Neuronal stem cell (in vitro differentiated cells): ENCODE measurements around the gene KIAA1671.

Experiments used
- DNase-seq: peaks from one replicate; pipeline ENCODE4 v3.0.0-alpha.2; 2013; ENCODE audit warnings: low spot score
- H2AFZ ChIP-seq: one replicate; pipeline ENCODE4 v1.6.1; 2013; ENCODE audit warnings: mild to moderate bottlenecking, low read length, inconsistent platforms
- H2AK5ac ChIP-seq: 2 replicates; pipeline ENCODE4 v1.6.1; 2013; ENCODE audit warnings: low read depth, mild to moderate bottlenecking, inconsistent platforms, low read length, moderate library complexity, mixed read lengths
- H2BK120ac ChIP-seq: 2 replicates; pipeline ENCODE4 v1.6.1; 2013; ENCODE audit warnings: low read depth, mild to moderate bottlenecking, inconsistent platforms, low read length, moderate library complexity, mixed read lengths
- H2BK12ac ChIP-seq: one replicate; pipeline ENCODE4 v1.6.1; 2013; ENCODE audit warnings: low read length, inconsistent platforms
- H2BK15ac ChIP-seq: 2 replicates; pipeline ENCODE4 v1.6.1; 2013; ENCODE audit warnings: mild to moderate bottlenecking, low read length, inconsistent platforms, mixed read lengths
- H2BK5ac ChIP-seq: one replicate; pipeline ENCODE4 v1.6.1; 2013; ENCODE audit warnings: inconsistent platforms, mild to moderate bottlenecking, low read length, moderate library complexity
- H3K14ac ChIP-seq: one replicate; pipeline ENCODE4 v1.6.1; 2013; ENCODE audit warnings: low read length, inconsistent platforms
- H3K18ac ChIP-seq: 2 replicates; pipeline ENCODE4 v1.6.1; 2013; ENCODE audit warnings: low read length, inconsistent platforms
- H3K23ac ChIP-seq: 2 replicates; pipeline ENCODE4 v1.6.1; 2013; ENCODE audit warnings: low read depth, mild to moderate bottlenecking, mixed read lengths, low read length, inconsistent platforms; ENCODE audit not compliant: poor library complexity
- H3K27ac ChIP-seq: replicated peaks from 3 replicates; pipeline ENCODE4 v1.5.1; 2013; ENCODE audit warnings: low read length, inconsistent platforms
- H3K27me3 ChIP-seq, 3 experiments: 2 replicates each; pipeline ENCODE4 v1.6.1; 2013; ENCODE audit warnings: low read length in 3 of 3, mild to moderate bottlenecking in 2 of 3, inconsistent platforms in 1 of 3, low read depth in 1 of 3, mixed read lengths in 1 of 3, moderate library complexity in 1 of 3; ENCODE audit not compliant: control insufficient read depth in 3 of 3, insufficient read depth in 3 of 3
- H3K36me3 ChIP-seq, 2 donors: replicated peaks in 1 of 2; 2 replicates each; pipeline ENCODE4 v1.6.1; 2013; ENCODE audit warnings: low read length in 2 of 2; ENCODE audit not compliant: control insufficient read depth in 2 of 2, insufficient read depth in 2 of 2
- H3K4ac ChIP-seq: 2 replicates; pipeline ENCODE4 v1.6.1; 2013; ENCODE audit warnings: inconsistent platforms, mild to moderate bottlenecking, low read length, moderate library complexity
- H3K4me1 ChIP-seq, 2 donors: 1 replicate in 1 of 2; 2 replicates in 1 of 2; pipeline ENCODE4 v1.6.1; 2013; ENCODE audit warnings: low read length in 2 of 2, low read depth in 1 of 2; ENCODE audit not compliant: control insufficient read depth in 2 of 2, insufficient read depth in 1 of 2
- H3K4me2 ChIP-seq: one replicate; pipeline ENCODE4 v1.6.1; 2013; ENCODE audit warnings: mild to moderate bottlenecking, low read length, inconsistent platforms; ENCODE audit not compliant: insufficient read depth, poor library complexity, severe bottlenecking
- H3K4me3 ChIP-seq, 2 donors: 2 replicates each; pipeline ENCODE4 v1.5.1; 2013; ENCODE audit warnings: low read length in 2 of 2, mild to moderate bottlenecking in 2 of 2, inconsistent platforms in 1 of 2, moderate library complexity in 1 of 2
- H3K79me1 ChIP-seq: one replicate; pipeline ENCODE4 v1.6.1; 2013; ENCODE audit warnings: low read depth, mild to moderate bottlenecking, inconsistent platforms, low read length, moderate library complexity
- H3K9ac ChIP-seq: one replicate; pipeline ENCODE4 v1.6.1; 2013; ENCODE audit warnings: mild to moderate bottlenecking, low read depth, low read length, inconsistent platforms; ENCODE audit not compliant: poor library complexity
- H3K9me3 ChIP-seq, 2 donors: replicated peaks in 1 of 2; 2 replicates each; pipeline versions ENCODE3 to v1.6.1; 2013; ENCODE audit warnings: low read length in 2 of 2, mild to moderate bottlenecking in 2 of 2, inconsistent platforms in 1 of 2, low read depth in 1 of 2, mixed read lengths in 1 of 2, moderate library complexity in 1 of 2; ENCODE audit not compliant: control insufficient read depth in 2 of 2, insufficient read depth in 1 of 2
- H4K8ac ChIP-seq: one replicate; pipeline ENCODE4 v1.6.1; 2013; ENCODE audit warnings: low read depth, mild to moderate bottlenecking, inconsistent platforms, low read length, moderate library complexity
- H4K91ac ChIP-seq: one replicate; pipeline ENCODE4 v1.6.1; 2013; ENCODE audit warnings: low read length, low read depth, mild to moderate bottlenecking, inconsistent platforms; ENCODE audit not compliant: poor library complexity
- WGBS, 2 donors: extraction: QIAGEN DNeasy Blood & Tissue Kit; methylation state at CpG; one replicate each; pipeline ENCODE4 v1.1.7; 2013; ENCODE audit warnings: missing lambda C conversion rate in 2 of 2, mixed read lengths in 1 of 2; ENCODE audit not compliant: insufficient read length in 2 of 2, insufficient replicate concordance in 1 of 2; ENCODE audit errors: extremely low coverage in 2 of 2; 5-methylcytosine and 5-hydroxymethylcytosine counted together

The KIAA1671 gene

DNA sequence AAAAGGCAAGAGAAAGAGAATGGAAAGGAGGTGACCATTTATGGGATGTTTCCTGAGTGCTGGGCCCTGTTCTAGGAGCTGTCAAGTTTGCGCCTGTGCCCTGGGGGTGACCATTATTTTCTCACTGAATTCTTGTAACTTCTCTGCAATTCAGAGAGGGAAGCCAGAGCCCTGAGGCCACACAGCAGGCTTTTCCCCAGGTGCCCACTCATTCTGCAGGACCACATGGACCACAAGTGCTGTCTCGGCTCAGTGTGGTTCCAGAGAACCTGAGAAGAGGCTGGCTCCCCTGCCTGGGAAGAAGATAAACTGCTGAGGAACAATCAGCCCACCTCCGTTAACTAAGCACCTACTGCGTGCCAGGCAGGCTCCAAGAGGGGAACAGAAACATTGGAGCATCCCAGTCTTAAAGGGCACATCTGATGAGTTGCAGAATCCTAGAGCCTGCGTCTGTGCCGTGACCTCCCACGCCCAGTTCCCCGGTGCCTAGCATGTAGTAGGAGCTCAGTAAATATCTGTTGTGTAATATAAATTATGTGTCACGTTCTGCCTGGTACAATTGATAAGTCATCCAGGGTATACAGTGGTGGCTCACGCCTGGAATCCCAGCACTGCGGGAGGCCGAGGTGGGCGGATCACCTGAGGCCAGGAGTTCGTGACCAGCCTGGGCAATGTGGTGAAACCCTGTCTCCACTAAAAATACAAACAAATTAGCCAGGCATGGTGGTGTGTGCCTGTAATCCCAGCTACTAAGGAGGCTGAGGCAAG lies 215.5 kb downstream of the KIAA1671 start:
- no peak overlapping the region for H4K8ac ChIP-seq
- no CpG with 5 or more reads among the region's 14 CpGs for WGBS, 2 donors

DNA sequence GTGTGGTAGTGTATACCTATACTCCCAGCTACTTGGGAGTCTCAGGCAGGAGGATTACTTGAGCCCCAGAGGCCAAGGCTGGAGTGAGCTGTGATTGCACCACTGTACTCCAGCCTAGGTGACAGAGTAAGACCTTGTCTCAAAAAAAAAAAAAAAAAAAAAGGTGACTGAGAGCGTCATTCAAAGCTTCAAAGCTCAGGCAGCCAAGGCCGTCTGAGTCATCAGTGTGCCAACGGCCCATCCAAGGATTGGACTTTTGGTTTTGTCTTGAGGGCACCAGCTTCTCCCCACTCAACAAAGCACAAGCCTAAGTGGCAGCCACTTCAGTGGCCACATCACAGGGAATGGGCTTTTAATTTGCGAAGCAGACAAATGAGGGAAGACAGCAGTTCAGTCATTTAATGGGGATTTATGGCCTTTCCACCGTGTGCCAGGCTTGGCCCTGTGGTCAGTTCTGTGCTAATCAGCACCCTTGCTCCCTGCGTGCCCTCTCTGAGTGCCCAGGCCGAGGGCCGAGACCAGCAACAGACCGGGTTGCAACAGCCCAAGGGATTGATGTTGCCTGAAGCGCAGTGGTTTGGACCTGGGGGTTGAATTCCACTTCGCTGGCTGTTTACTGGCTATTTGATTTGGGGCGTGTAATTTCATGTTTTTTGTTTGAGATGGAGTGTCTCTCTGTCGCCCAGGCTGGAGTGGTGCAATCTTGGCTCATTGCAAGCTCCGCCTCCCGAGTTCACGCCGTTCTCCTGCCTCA lies 216.9 kb downstream of the KIAA1671 start:
- Histone ChIP-seq H3K36me3 (peaks cover 7 to 17% of the 10 kb centered on the region in 2 donors), H2BK120ac (no peak overlapping the region), H2AFZ (no peak overlapping the region), H3K9me3 (no peaks in the 10 kb centered on the region), H3K79me1 (no peaks in the 10 kb centered on the region), H3K9ac (no peak overlapping the region), H3K14ac (no peak overlapping the region), H3K18ac (no peak overlapping the region), H2AK5ac (no peak overlapping the region), H3K4ac (no peak overlapping the region), H3K4me2 (no peak overlapping the region), H3K27me3 (no peaks in the 10 kb centered on the region), H2BK15ac (no peak overlapping the region), H2BK12ac (no peak overlapping the region), H3K27ac (no peak overlapping the region), H3K4me3 (peak overlapping the region in 1 of 2 donors; percentile 30), H4K91ac (no peak overlapping the region), H3K4me1 (peaks cover 0 to under 1% of the 10 kb centered on the region in 2 donors), H4K8ac (no peak overlapping the region), H2BK5ac (no peak overlapping the region), H3K23ac (peak overlapping the region; percentile 82)
- no CpG with 5 or more reads among the region's 17 CpGs for WGBS, 2 donors
- no peak for DNase-seq

More for the DNA sequence above, 215.5 kb downstream of the KIAA1671 start:
- Histone ChIP-seq H3K18ac (no peak overlapping the region), H3K4me3 (no peak overlapping the region), H3K4me1 (no peaks in the 10 kb centered on the region), H2BK120ac (no peak overlapping the region), H2BK15ac (no peak overlapping the region), H4K91ac (no peak overlapping the region), H2AK5ac (no peak overlapping the region), H2AFZ (no peak overlapping the region), H3K9ac (no peak overlapping the region), H3K79me1 (no peaks in the 10 kb centered on the region), H3K4ac (no peak overlapping the region), H3K23ac (no peak overlapping the region), H3K9me3 (no peaks in the 10 kb centered on the region), H2BK12ac (no peak overlapping the region), H3K14ac (no peak overlapping the region), H2BK5ac (no peak overlapping the region), H3K27ac (no peak overlapping the region), H3K4me2 (no peak overlapping the region), H3K27me3 (no peaks in the 10 kb centered on the region), H3K36me3 (peaks cover 0 to 4% of the 10 kb centered on the region in 2 donors)
- DNase-seq, result no peak

DNA sequence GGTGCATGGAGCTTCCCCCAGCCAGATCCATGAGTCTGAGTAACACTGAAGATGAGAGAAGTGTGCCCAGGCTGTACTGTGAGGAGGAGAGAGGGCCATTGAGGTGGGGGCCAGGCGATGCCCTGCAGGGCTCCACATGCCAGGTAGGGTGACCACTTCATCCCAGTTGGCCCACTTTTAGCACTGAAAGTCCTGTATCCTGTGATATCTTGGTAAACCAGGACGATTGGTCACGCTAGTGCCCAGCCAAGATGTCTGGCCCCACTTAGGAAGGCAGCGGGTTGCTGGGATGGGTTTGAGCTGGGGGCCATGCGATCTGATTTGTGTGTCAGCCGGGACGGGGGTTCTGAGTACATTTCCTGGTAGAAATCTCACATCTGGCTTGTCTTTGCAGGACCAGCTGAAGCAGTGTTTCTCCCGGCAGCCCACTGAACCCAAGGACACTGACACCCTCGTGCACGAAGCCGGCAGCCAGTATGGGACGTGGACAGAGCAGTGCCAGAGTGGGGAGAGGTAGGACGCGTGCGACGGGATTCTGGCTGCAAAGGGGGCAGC lies 218.0 kb downstream of the KIAA1671 start:
- DNase-seq, result no peak
- Histone ChIP-seq H3K4me3 (no peak overlapping the region), H3K4ac (no peak overlapping the region), H2AFZ (no peak overlapping the region), H2BK120ac (no peak overlapping the region), H3K9me3 (no peaks in the 10 kb centered on the region), H3K23ac (peak overlapping the region; percentile 52), H3K14ac (no peak overlapping the region), H3K27ac (no peak overlapping the region), H3K4me1 (peaks cover 0 to 2% of the 10 kb centered on the region in 2 donors), H2BK5ac (no peak overlapping the region), H3K36me3 (peaks cover 11 to 27% of the 10 kb centered on the region in 2 donors), H3K9ac (no peak overlapping the region), H3K27me3 (no peaks in the 10 kb centered on the region), H2BK12ac (no peak overlapping the region), H2AK5ac (no peak overlapping the region), H4K91ac (no peak overlapping the region), H4K8ac (no peak overlapping the region), H3K79me1 (no peaks in the 10 kb centered on the region), H2BK15ac (no peak overlapping the region), H3K18ac (peak overlapping the region; percentile 25), H3K4me2 (no peak overlapping the region)
- no CpG with 5 or more reads among the region's 16 CpGs for WGBS, 2 donors

- H3K36me3 ChIP-seq, result peaks cover 18 to 43% of the 10 kb centered on the region in 2 donors
- no peak overlapping the region for H3K4ac ChIP-seq
- no peaks in the 10 kb centered on the region for H3K9me3 ChIP-seq
- H4K8ac ChIP-seq, result no peak overlapping the region
- H2BK120ac ChIP-seq, result no peak overlapping the region
- no peak overlapping the region for H3K9ac ChIP-seq
- no peak overlapping the region for H3K27ac ChIP-seq
- no peak overlapping the region for H3K4me2 ChIP-seq
- no peaks in the 10 kb centered on the region for H3K79me1 ChIP-seq
- DNase-seq, result no peak
- H3K4me3 ChIP-seq, result no peak overlapping the region
- H4K91ac ChIP-seq, result no peak overlapping the region
- no peak overlapping the region for H2BK5ac ChIP-seq
- H3K18ac ChIP-seq, result no peak overlapping the region
- H2BK12ac ChIP-seq, result no peak overlapping the region
- H3K23ac ChIP-seq, result no peak overlapping the region
- H3K27me3 ChIP-seq, result no peaks in the 10 kb centered on the region
- no peak overlapping the region for H2BK15ac ChIP-seq
- H3K14ac ChIP-seq, result no peak overlapping the region
- no peak overlapping the region for H2AFZ ChIP-seq
- no peak overlapping the region for H2AK5ac ChIP-seq
- WGBS, 2 donors, result no CpG with 5 or more reads among the region's 5 CpGs
- peaks cover 0 to 2% of the 10 kb centered on the region in 2 donors for H3K4me1 ChIP-seq
Measured at GRCh38 chr22:25172153-25172552, 219.6 kb downstream of the KIAA1671 start.
